WTC11 (cell line): Measurements from ENCODE around the gene CXCL3. TPM values are rescaled to one million over a fixed set of nuclear protein-coding genes. Genes with fewer than 3 reads are reported as not detected.

Source experiments
- ATAC-seq: fragments of 200-7000 bp; cut with Tn5 transposase; 2 replicates; pipeline ENCODE4 v1.10.0; 2021; ENCODE audit warnings: mild to moderate bottlenecking, moderate library complexity
- CTCF ChIA-PET: fragments of 300-600 bp; sonication (Branson Sonifier 250); formaldehyde crosslinking; loops from one replicate; lab custom pipeline; 2021; ENCODE audit warnings: antibody characterized with exemption; lab: Charles Lee
- POLR2A ChIA-PET: fragments of 350-600 bp; sonication (Branson Sonifier 250); formaldehyde crosslinking; loops from one replicate; lab custom pipeline; 2021; ENCODE audit warnings: antibody characterized with exemption; lab: Charles Lee
- DNase-seq: peaks from one replicate; pipeline ENCODE4 v3.0.0; 2021; ENCODE audit warnings: low spot score
- H3K27ac Mint-ChIP-seq: 2 replicates; pipeline ENCODE4 v1.8.0; 2021; ENCODE audit warnings: mixed read lengths
- H3K27me3 Mint-ChIP-seq: 2 replicates; pipeline ENCODE4 v1.8.0; 2021; ENCODE audit warnings: low read depth, mild to moderate bottlenecking, moderate library complexity, mixed read lengths
- H3K36me3 Mint-ChIP-seq: 2 replicates; pipeline ENCODE4 v1.8.0; 2021; ENCODE audit warnings: mixed read lengths
- H3K4me1 Mint-ChIP-seq: 2 replicates; pipeline ENCODE4 v1.8.0; 2022; ENCODE audit warnings: mixed read lengths
- H3K4me3 Mint-ChIP-seq: 2 replicates; pipeline ENCODE4 v1.8.0; 2021; ENCODE audit warnings: mild to moderate bottlenecking, moderate library complexity, mixed read lengths
- H3K9me3 Mint-ChIP-seq: 2 replicates; pipeline ENCODE4 v1.8.0; 2021; ENCODE audit warnings: mixed read lengths
- AFF4 ChIP-seq: sonication (generic); formaldehyde crosslinking; IDR thresholded peaks from 2 replicates; pipeline ENCODE4 v1.8.1; 2023; ENCODE audit warnings: mild to moderate bottlenecking, missing genetic modification reagents, borderline replicate concordance
- CREM ChIP-seq: sonication (generic); formaldehyde crosslinking; IDR thresholded peaks from 2 replicates; pipeline ENCODE4 v1.8.1; 2022; ENCODE audit warnings: mild to moderate bottlenecking, missing genetic modification reagents, moderate library complexity
- E2F5 ChIP-seq: sonication (generic); formaldehyde crosslinking; IDR thresholded peaks from 2 replicates; pipeline ENCODE4 v1.8.1; 2022; ENCODE audit warnings: mild to moderate bottlenecking, moderate library complexity, missing genetic modification reagents
- ERG ChIP-seq: fragments of 250-450 bp; sonication (Bioruptor Pico); IDR thresholded peaks from 2 replicates; pipeline ENCODE4 v1.8.0; 2021; ENCODE audit warnings: mild to moderate bottlenecking
- ESRRA ChIP-seq: sonication (generic); formaldehyde crosslinking; IDR thresholded peaks from 2 replicates; pipeline ENCODE4 v1.8.1; 2022; ENCODE audit warnings: mild to moderate bottlenecking, missing genetic modification reagents, borderline replicate concordance
- FOXJ3 ChIP-seq: sonication (generic); formaldehyde crosslinking; IDR thresholded peaks from 2 replicates; pipeline ENCODE4 v1.9.0; 2021; ENCODE audit warnings: missing genetic modification reagents, mild to moderate bottlenecking, borderline replicate concordance
- FOXK1 ChIP-seq: sonication (generic); formaldehyde crosslinking; IDR thresholded peaks from 2 replicates; pipeline ENCODE4 v1.8.0; 2022; ENCODE audit warnings: mild to moderate bottlenecking, moderate library complexity, missing genetic modification reagents
- HMGXB4 ChIP-seq: sonication (generic); formaldehyde crosslinking; IDR thresholded peaks from 2 replicates; pipeline ENCODE4 v1.8.1; 2023; ENCODE audit warnings: mild to moderate bottlenecking, moderate library complexity, missing genetic modification reagents
- IRF2 ChIP-seq: sonication (generic); formaldehyde crosslinking; IDR thresholded peaks from 2 replicates; pipeline ENCODE4 v1.8.0; 2022; ENCODE audit warnings: low read depth, missing genetic modification reagents, borderline replicate concordance
- KAT7 ChIP-seq: sonication (generic); formaldehyde crosslinking; IDR thresholded peaks from 2 replicates; pipeline ENCODE4 v1.8.1; 2023; ENCODE audit warnings: missing genetic modification reagents, mild to moderate bottlenecking, borderline replicate concordance
- MAX ChIP-seq: sonication (generic); formaldehyde crosslinking; IDR thresholded peaks from 2 replicates; pipeline ENCODE4 v1.8.0; 2022; ENCODE audit warnings: mild to moderate bottlenecking, missing genetic modification reagents
- NR2C2 ChIP-seq: sonication (generic); formaldehyde crosslinking; IDR thresholded peaks from 2 replicates; pipeline ENCODE4 v1.8.0; 2022; ENCODE audit warnings: mild to moderate bottlenecking, missing genetic modification reagents
- SMAD3 ChIP-seq: sonication (generic); formaldehyde crosslinking; IDR thresholded peaks from 2 replicates; pipeline ENCODE4 v1.8.0; 2022; ENCODE audit warnings: missing genetic modification reagents, mild to moderate bottlenecking, borderline replicate concordance
- SMAD4 ChIP-seq: sonication (generic); formaldehyde crosslinking; IDR thresholded peaks from 2 replicates; pipeline ENCODE4 v1.8.0; 2022; ENCODE audit warnings: mild to moderate bottlenecking, missing genetic modification reagents
- TP53 ChIP-seq: sonication (generic); formaldehyde crosslinking; IDR thresholded peaks from 2 replicates; pipeline ENCODE4 v1.8.1; 2023; ENCODE audit warnings: mild to moderate bottlenecking, missing genetic modification reagents
- ZBTB21 ChIP-seq: sonication (generic); formaldehyde crosslinking; IDR thresholded peaks from 2 replicates; pipeline ENCODE4 v1.8.1; 2023; ENCODE audit warnings: mild to moderate bottlenecking, missing genetic modification reagents, borderline replicate concordance
- ZBTB43 ChIP-seq: sonication (generic); formaldehyde crosslinking; IDR thresholded peaks from 2 replicates; pipeline ENCODE4 v1.8.1; 2023; ENCODE audit warnings: mild to moderate bottlenecking, missing genetic modification reagents
- ZNF263 ChIP-seq: sonication (generic); formaldehyde crosslinking; IDR thresholded peaks from 2 replicates; pipeline ENCODE4 v1.8.1; 2022; ENCODE audit warnings: low read depth, mild to moderate bottlenecking, moderate library complexity, missing genetic modification reagents
- ZNF416 ChIP-seq: fragments of 250-450 bp; sonication (Bioruptor Pico); IDR thresholded peaks from 2 replicates; pipeline ENCODE4 v1.9.0; 2021; ENCODE audit warnings: mild to moderate bottlenecking, inconsistent platforms
- ZNF425 ChIP-seq: fragments of 250-450 bp; sonication (Bioruptor Pico); conservative IDR thresholded peaks from 2 replicates; pipeline ENCODE4 v1.9.0; 2021; ENCODE audit warnings: mild to moderate bottlenecking
- ZNF671 ChIP-seq: fragments of 250-450 bp; sonication (Bioruptor Pico); IDR thresholded peaks from 2 replicates; pipeline ENCODE4 v1.8.0; 2021; ENCODE audit warnings: mild to moderate bottlenecking
- total RNA-seq: library from RNA; stranded (reverse); gene quantifications from 3 replicates; pipeline ENCODE4 v1.2.3, GENCODE V29; 2021

Gene CXCL3
- total RNA-seq, 1 experiment from 2014 or later = 3.5 TPM

GRCh38 chr4:74028504-74028903, 10.0 kb downstream of the CXCL3 start:
- no peak overlapping the region for H3K4me3 Mint-ChIP-seq
- ChIA-PET CTCF (interaction anchor here (1.4 kb wide), 1 partner anchor 10 kb away, joined by 4 read pairs; the partner anchor contains the start of gene CXCL3), POLR2A (no interaction called here)
- H3K27me3 Mint-ChIP-seq = no peaks in the 10 kb centered on the region
- no peaks in the 10 kb centered on the region for H3K36me3 Mint-ChIP-seq
- ATAC-seq = no peak
- no peak for DNase-seq
- TF ChIP-seq IRF2 (CRISPR knock-in tag) (no peak), ZBTB21 (CRISPR knock-in tag) (no peak), AFF4 (no peak), ERG (CRISPR knock-in tag) (no peak), NR2C2 (CRISPR knock-in tag) (no peak)
- H3K9me3 Mint-ChIP-seq = peaks cover 13% of the 10 kb centered on the region; the same call in 1 of the 2 replicates
- peak overlapping the region; percentile 16; the same call in 1 of the 2 replicates for H3K27ac Mint-ChIP-seq
- no peaks in the 10 kb centered on the region for H3K4me1 Mint-ChIP-seq

GRCh38 chr4:74023709-74024108, 14.8 kb downstream of the CXCL3 start:
- POLR2A ChIA-PET = no interaction called here
- Mint-ChIP-seq H3K9me3 (peaks cover 13% of the 10 kb centered on the region; the same call in 1 of the 2 replicates), H3K27ac (no peak overlapping the region), H3K4me1 (peaks cover 2% of the 10 kb centered on the region), H3K27me3 (no peaks in the 10 kb centered on the region), H3K4me3 (no peak overlapping the region), H3K36me3 (no peaks in the 10 kb centered on the region)
- DNase-seq (no peak), ATAC-seq (no peak)
- CTCF ChIA-PET = no interaction called here
- no peak for TF ChIP-seq TP53 (CRISPR knock-in tag)
- TF ChIP-seq E2F5 (CRISPR knock-in tag) = no peak
- TF ChIP-seq CREM (CRISPR knock-in tag) = no peak
- no peak for TF ChIP-seq SMAD4 (CRISPR knock-in tag)
- TF ChIP-seq ZNF416 (CRISPR knock-in tag) = no peak
- no peak for TF ChIP-seq MAX (CRISPR knock-in tag)
- TF ChIP-seq ZNF671 (CRISPR knock-in tag) = no peak
- TF ChIP-seq ESRRA (CRISPR knock-in tag) = no peak
- no peak for TF ChIP-seq ZBTB43 (CRISPR knock-in tag)
- TF ChIP-seq KAT7 (CRISPR knock-in tag) = no peak
- no peak for TF ChIP-seq ZNF263 (CRISPR knock-in tag)
- TF ChIP-seq SMAD3 = no peak
- TF ChIP-seq FOXK1 = no peak
- no peak for TF ChIP-seq ZNF425 (CRISPR knock-in tag)
- TF ChIP-seq FOXJ3 (CRISPR knock-in tag) = no peak
- no peak for TF ChIP-seq HMGXB4 (CRISPR knock-in tag)
